HTERT RPE-1 (cell line): ENCODE measurements around the gene LHPP.

ENCODE experiments used
- in situ Hi-C: fragments of 300-500 bp; cut with MboI; formaldehyde crosslinking; loops from 4 replicates; pipeline ENCODE4 v1.14.3; 2020; ENCODE audit warnings: low sequenced_read_pairs

LHPP gene

GRCh38 chr10:124637746-124638145, 176.1 kb downstream of the LHPP start:
- in situ Hi-C loops = no loop called here

GRCh38 chr10:124639206-124639605, 177.6 kb downstream of the LHPP start:
- in situ Hi-C loops = no loop called here

GRCh38 chr10:124639646-124640045, 178.0 kb downstream of the LHPP start:
- in situ Hi-C loops = no loop called here

GRCh38 chr10:124640056-124640455, 178.4 kb downstream of the LHPP start:
- in situ Hi-C loops = no loop called here

- in situ Hi-C loops = no loop called here
Observed at GRCh38 chr10:124640538-124641231, 179.1 kb downstream of the LHPP start.

GRCh38 chr10:124641282-124642087, 179.9 kb downstream of the LHPP start:
- in situ Hi-C loops = no loop called here

- in situ Hi-C loops = no loop called here
Observed at GRCh38 chr10:124642088-124642710, 180.6 kb downstream of the LHPP start.

- in situ Hi-C loops = no loop called here
Observed at GRCh38 chr10:124643330-124644009, 181.8 kb downstream of the LHPP start.

- in situ Hi-C loops = no loop called here
Observed at GRCh38 chr10:124644236-124644635, 182.6 kb downstream of the LHPP start.

GRCh38 chr10:124644771-124645415, 183.3 kb downstream of the LHPP start:
- in situ Hi-C loops = no loop called here

- in situ Hi-C loops = no loop called here
Observed at GRCh38 chr10:124645467-124646095, 184.0 kb downstream of the LHPP start.

- in situ Hi-C loops = no loop called here
Observed at GRCh38 chr10:124646483-124647352, 185.1 kb downstream of the LHPP start.

GRCh38 chr10:124647421-124648130, 186.0 kb downstream of the LHPP start:
- in situ Hi-C loops = no loop called here

- in situ Hi-C loops = no loop called here
Observed at GRCh38 chr10:124648131-124648475, 186.5 kb downstream of the LHPP start.

GRCh38 chr10:124648738-124649137, 187.1 kb downstream of the LHPP start:
- in situ Hi-C loops = no loop called here

- in situ Hi-C loops = no loop called here
Observed at GRCh38 chr10:124649214-124649613, 187.6 kb downstream of the LHPP start.

- in situ Hi-C loops = no loop called here
Observed at GRCh38 chr10:124650263-124650662, 188.6 kb downstream of the LHPP start.

GRCh38 chr10:124650820-124651401, 189.3 kb downstream of the LHPP start:
- in situ Hi-C loops = no loop called here
